WTC11 (cell line): ENCODE measurements around the gene PI4KA. TPM values are rescaled to one million over a fixed set of nuclear protein-coding genes. Genes with fewer than 3 reads are reported as not detected.
A peak's percentile ranks its signal among the peaks of the same experiment; 100 is the strongest.

Experiments used
- ATF6 ChIP-seq: sonication (generic); formaldehyde crosslinking; IDR thresholded peaks from 2 replicates; pipeline ENCODE4 v1.8.1; 2023; ENCODE audit warnings: mild to moderate bottlenecking, missing genetic modification reagents
- CREM ChIP-seq: sonication (generic); formaldehyde crosslinking; IDR thresholded peaks from 2 replicates; pipeline ENCODE4 v1.8.1; 2022; ENCODE audit warnings: mild to moderate bottlenecking, missing genetic modification reagents, moderate library complexity
- E2F4 ChIP-seq: sonication (generic); formaldehyde crosslinking; IDR thresholded peaks from 2 replicates; pipeline ENCODE4 v1.8.1; 2022; ENCODE audit warnings: low read depth, mild to moderate bottlenecking, moderate library complexity, missing genetic modification reagents, borderline replicate concordance
- E2F5 ChIP-seq: sonication (generic); formaldehyde crosslinking; IDR thresholded peaks from 2 replicates; pipeline ENCODE4 v1.8.1; 2022; ENCODE audit warnings: mild to moderate bottlenecking, moderate library complexity, missing genetic modification reagents
- ESRRA ChIP-seq: sonication (generic); formaldehyde crosslinking; IDR thresholded peaks from 2 replicates; pipeline ENCODE4 v1.8.1; 2022; ENCODE audit warnings: mild to moderate bottlenecking, missing genetic modification reagents, borderline replicate concordance
- ETV6 ChIP-seq: sonication (generic); formaldehyde crosslinking; IDR thresholded peaks from 2 replicates; pipeline ENCODE4 v1.8.1; 2022; ENCODE audit warnings: mild to moderate bottlenecking, missing genetic modification reagents
- FOXK1 ChIP-seq: sonication (generic); formaldehyde crosslinking; IDR thresholded peaks from 2 replicates; pipeline ENCODE4 v1.8.0; 2022; ENCODE audit warnings: mild to moderate bottlenecking, moderate library complexity, missing genetic modification reagents
- FOXP4 ChIP-seq: sonication (generic); formaldehyde crosslinking; IDR thresholded peaks from 2 replicates; pipeline ENCODE4 v1.8.0; 2022; ENCODE audit warnings: mild to moderate bottlenecking, missing genetic modification reagents
- GABPB1 ChIP-seq: sonication (generic); formaldehyde crosslinking; IDR thresholded peaks from 2 replicates; pipeline ENCODE4 v1.8.1; 2023; ENCODE audit warnings: mild to moderate bottlenecking, missing genetic modification reagents
- GTF2I ChIP-seq: fragments of 250-450 bp; sonication (Bioruptor Pico); conservative IDR thresholded peaks from 2 replicates; pipeline ENCODE4 v1.4.0; 2021; ENCODE audit warnings: mild to moderate bottlenecking
- JAZF1 ChIP-seq: fragments of 250-450 bp; sonication (Bioruptor Pico); IDR thresholded peaks from 2 replicates; pipeline ENCODE4 v1.9.0; 2021; ENCODE audit warnings: moderate library complexity, mild to moderate bottlenecking, inconsistent platforms
- MLX ChIP-seq: sonication (generic); formaldehyde crosslinking; IDR thresholded peaks from 2 replicates; pipeline ENCODE4 v1.8.1; 2023; ENCODE audit warnings: mild to moderate bottlenecking, missing genetic modification reagents, moderate library complexity
- MYBL2 ChIP-seq: sonication (generic); formaldehyde crosslinking; IDR thresholded peaks from 2 replicates; pipeline ENCODE4 v1.8.1; 2023; ENCODE audit warnings: mild to moderate bottlenecking, moderate library complexity, missing genetic modification reagents
- NFYB ChIP-seq: sonication (generic); formaldehyde crosslinking; conservative IDR thresholded peaks from 2 replicates; pipeline ENCODE4 v1.8.0; 2022; ENCODE audit warnings: low read depth, missing genetic modification reagents
- PRRX2 ChIP-seq: fragments of 250-450 bp; sonication (Bioruptor Pico); IDR thresholded peaks from 2 replicates; pipeline ENCODE4 v1.8.0; 2021; ENCODE audit warnings: mild to moderate bottlenecking
- STAT6 ChIP-seq: sonication (generic); formaldehyde crosslinking; conservative IDR thresholded peaks from 2 replicates; pipeline ENCODE4 v1.8.1; 2023; ENCODE audit warnings: mild to moderate bottlenecking, low read depth, missing genetic modification reagents, moderate library complexity
- USF1 ChIP-seq: sonication (generic); formaldehyde crosslinking; IDR thresholded peaks from 2 replicates; pipeline ENCODE4 v1.8.0; 2022; ENCODE audit warnings: mild to moderate bottlenecking, missing genetic modification reagents
- ZBTB21 ChIP-seq: sonication (generic); formaldehyde crosslinking; IDR thresholded peaks from 2 replicates; pipeline ENCODE4 v1.8.1; 2023; ENCODE audit warnings: mild to moderate bottlenecking, missing genetic modification reagents, borderline replicate concordance
- ZNF121 ChIP-seq: sonication (generic); formaldehyde crosslinking; IDR thresholded peaks from 2 replicates; pipeline ENCODE4 v1.8.0; 2023; ENCODE audit warnings: missing genetic modification reagents
- ZNF219 ChIP-seq: sonication (generic); formaldehyde crosslinking; IDR thresholded peaks from 2 replicates; pipeline ENCODE4 v1.8.0; 2023; ENCODE audit warnings: missing genetic modification reagents, mild to moderate bottlenecking, borderline replicate concordance
- ZNF232 ChIP-seq: sonication (generic); formaldehyde crosslinking; IDR thresholded peaks from 2 replicates; pipeline ENCODE4 v1.8.0; 2022; ENCODE audit warnings: mild to moderate bottlenecking, missing genetic modification reagents
- ZNF416 ChIP-seq: fragments of 250-450 bp; sonication (Bioruptor Pico); IDR thresholded peaks from 2 replicates; pipeline ENCODE4 v1.9.0; 2021; ENCODE audit warnings: mild to moderate bottlenecking, inconsistent platforms
- ZNF425 ChIP-seq: fragments of 250-450 bp; sonication (Bioruptor Pico); conservative IDR thresholded peaks from 2 replicates; pipeline ENCODE4 v1.9.0; 2021; ENCODE audit warnings: mild to moderate bottlenecking
- ZNF671 ChIP-seq: fragments of 250-450 bp; sonication (Bioruptor Pico); IDR thresholded peaks from 2 replicates; pipeline ENCODE4 v1.8.0; 2021; ENCODE audit warnings: mild to moderate bottlenecking
- ZSCAN18 ChIP-seq: fragments of 250-450 bp; sonication (Bioruptor Pico); IDR thresholded peaks from 2 replicates; pipeline ENCODE4 v2.1.2; 2022; ENCODE audit warnings: mild to moderate bottlenecking, moderate library complexity
- total RNA-seq: library from RNA; stranded (reverse); gene quantifications from 3 replicates; pipeline ENCODE4 v1.2.3, GENCODE V29; 2021

PI4KA gene
- total RNA-seq, 1 experiment from 2014 or later = 45.5 TPM

- TF ChIP-seq FOXP4 (peak; percentile 26; the same call in 1 of the 2 replicates), ZNF671 (CRISPR knock-in tag) (no peak), ESRRA (CRISPR knock-in tag) (no peak), ZSCAN18 (CRISPR knock-in tag) (no peak), ZNF416 (CRISPR knock-in tag) (no peak), GTF2I (CRISPR knock-in tag) (no peak), MLX (no peak), ZNF121 (CRISPR knock-in tag) (no peak), ZNF425 (CRISPR knock-in tag) (no peak), ZBTB21 (no peak), CREM (CRISPR knock-in tag) (peak; percentile 56; the same call in 1 of the 2 replicates), FOXK1 (CRISPR knock-in tag) (peak; percentile 96), ZNF219 (CRISPR knock-in tag) (no peak), ETV6 (CRISPR knock-in tag) (no peak), ATF6 (CRISPR knock-in tag) (no peak), JAZF1 (CRISPR knock-in tag) (no peak), STAT6 (CRISPR knock-in tag) (no peak), USF1 (CRISPR knock-in tag) (peak; percentile 96), ZNF232 (CRISPR knock-in tag) (no peak), MYBL2 (no peak), E2F5 (peak; percentile 94), NFYB (CRISPR knock-in tag) (no peak), GABPB1 (peak; percentile 62), PRRX2 (CRISPR knock-in tag) (no peak), E2F4 (CRISPR knock-in tag) (peak; percentile 84)
These were observed at the start of gene PI4KA, which contains the start of gene SNAP29 (continued) for GRCh38 chr22:20858615-20859416.
